Epithelial cell of proximal tubule (primary cell): ENCODE results near the gene SLC39A7. TPM values are rescaled to one million over a fixed set of nuclear protein-coding genes. Genes with fewer than 3 reads are reported as not detected.
A peak's percentile ranks its signal among the peaks of the same experiment; 100 is the strongest.

Source experiments
- DNase-seq: peaks from one replicate; pipeline ENCODE4 v3.0.0-alpha.2; 2011; ENCODE audit warnings: low read depth
- H3K4me3 ChIP-seq: 2 replicates; pipeline ENCODE4 v1.5.1; 2011; ENCODE audit warnings: low read depth, mild to moderate bottlenecking, low read length
- CTCF ChIP-seq: conservative IDR thresholded peaks from 2 replicates; pipeline ENCODE4 v1.5.1; 2012; ENCODE audit warnings: low read depth, mild to moderate bottlenecking, low read length
- total RNA-seq: library from RNA; depleted of rRNA; stranded (reverse); fragments of >200 nt; gene quantifications from 2 replicates; pipeline ENCODE4 v1.2.3, GENCODE V29; 2015

The SLC39A7 gene
- total RNA-seq, 1 donor from 2014 or later: 70.8 TPM

GRCh38 chr6:33211666-33212422 is 11.2 kb downstream of the SLC39A7 start:
- no peak for DNase-seq
- no peak overlapping the region for H3K4me3 ChIP-seq
- peak; percentile 6 for TF ChIP-seq CTCF

- DNase-seq: no peak
- H3K4me3 ChIP-seq: peak overlapping the region; percentile 54
- TF ChIP-seq CTCF: no peak
Measured at GRCh38 chr6:33212857-33213165, 12.1 kb downstream of the SLC39A7 start.

GRCh38 chr6:33213166-33213988 is 12.7 kb downstream of the SLC39A7 start:
- peak overlapping the region; percentile 54 for H3K4me3 ChIP-seq
- no peak for DNase-seq
- no peak for TF ChIP-seq CTCF

- peak overlapping the region; percentile 54 for H3K4me3 ChIP-seq
- no peak for DNase-seq
- TF ChIP-seq CTCF: no peak
Measured at GRCh38 chr6:33213989-33214335, 13.3 kb downstream of the SLC39A7 start.

GRCh38 chr6:33215271-33216116 is 14.8 kb downstream of the SLC39A7 start:
- no peak for TF ChIP-seq CTCF
- H3K4me3 ChIP-seq: no peak overlapping the region
- DNase-seq: no peak

GRCh38 chr6:33216117-33216649 is 15.5 kb downstream of the SLC39A7 start:
- no peak for TF ChIP-seq CTCF
- H3K4me3 ChIP-seq: no peak overlapping the region
- DNase-seq: no peak
